Measurements from ENCODE around the gene METTL3. TPM values are rescaled to one million over a fixed set of nuclear protein-coding genes. Genes with fewer than 3 reads are reported as not detected.

The METTL3 gene
- total and polyA plus RNA-seq, 2 of the 8 experiments (the other 6 are each of a cell fraction or from before 2014, with no cell fraction given), result 103 to 144 TPM

- H3K4me2 ChIP-seq (ENCODE audit: insufficient read depth in 1 of 2, low read depth in 2 of 2, low read length in 2 of 2), result peak overlapping the region; percentile 73 to 81
- H3K9ac ChIP-seq (replicated peaks in 1 of 4; ENCODE audit: extremely low read depth in 1 of 4, low read depth in 3 of 4, low read length in 3 of 4), result peak overlapping the region in 3 of 4 experiments; percentile 46 to 82 (median 62); a peak in 4 of 7 replicates
- H2BK20ac ChIP-seq (ENCODE audit: low read length), result peak overlapping the region; percentile 73; the same call in 1 of the 2 replicates
- CTCF ChIA-PET (ENCODE audit: partially characterized antibody), result interaction anchor here (1.5 to 7.6 kb wide), 8 partner anchors 10 to 47 kb away, joined by 4 to 59 read pairs (median 6); partner anchors contain the start of genes RAB2B and TOX4
- 83% methylated on average over 14 of the region's 18 CpGs; no CpG with 5 or more reads in 1 of the 2 experiments for WGBS, 2 experiments (ENCODE audit: extremely low coverage in 1 of 2, insufficient coverage in 1 of 2, insufficient read length in 1 of 2, insufficient replicate concordance in 2 of 2, low coverage in 1 of 2, low lambda C conversion rate in 2 of 2, missing lambda C conversion rate in 1 of 2)
- no peak overlapping the region for H3K23ac ChIP-seq (ENCODE audit: insufficient read length)
- H3K27ac ChIP-seq (ENCODE audit: low read depth, low read length), result peak overlapping the region; percentile 78
- H4K8ac ChIP-seq (ENCODE audit: extremely low read depth, insufficient read depth, low read length), result peak overlapping the region; percentile 79
- no peak overlapping the region for H2BK120ac ChIP-seq (replicated peaks; ENCODE audit: low read depth, low read length)
- H2BK12ac ChIP-seq (ENCODE audit: low read depth, low read length), result peak overlapping the region; percentile 92
- peak overlapping the region; percentile 91; the same call in 1 of the 2 replicates for H2BK5ac ChIP-seq (ENCODE audit: low read depth, low read length)
- peak overlapping the region; percentile 99 for H3K18ac ChIP-seq (ENCODE audit: extremely low read depth, low read length)
- no peak overlapping the region for H4K5ac ChIP-seq (ENCODE audit: insufficient read length, low read depth, low read length)
- H3K4ac ChIP-seq (replicated peaks; ENCODE audit: insufficient read length, low read depth, low read length), result no peak overlapping the region
- peaks cover 14% of the 10 kb centered on the region for H3K23me2 ChIP-seq (ENCODE audit: low read depth, low read length)
- H3K4me3 ChIP-seq (ENCODE audit: extremely low read depth in 1 of 4, insufficient read depth in 2 of 4, low read depth in 3 of 4, low read length in 4 of 4), result peak overlapping the region; percentile 50 to 82 (median 68)
- H3K4me1 ChIP-seq (replicated peaks in 1 of 4; ENCODE audit: control insufficient read depth in 3 of 4, insufficient read depth in 4 of 4, low read length in 3 of 4), result peaks cover 8 to 63% (median 40%) of the 10 kb centered on the region in 4 experiments
- peaks cover 12 to 68% of the 10 kb centered on the region in 2 experiments for H3K79me2 ChIP-seq (ENCODE audit: control insufficient read depth in 1 of 2, insufficient read depth in 2 of 2, low read length in 2 of 2)
- H3K79me1 ChIP-seq (ENCODE audit: low read depth, low read length), result peaks cover 23% of the 10 kb centered on the region
- H4K91ac ChIP-seq (replicated peaks; ENCODE audit: insufficient read length, low read length), result no peak overlapping the region
- DNase-seq (ENCODE audit: low read depth in 1 of 2, low spot score in 2 of 2) (no peak), FAIRE-seq (no peak)
- peaks cover 3 to 30% of the 10 kb centered on the region in 2 experiments for H4K20me1 ChIP-seq (replicated peaks in 1 of 2; ENCODE audit: control insufficient read depth in 1 of 2, insufficient read depth in 2 of 2, low read length in 2 of 2)
- H3K9me3 ChIP-seq (ENCODE audit: insufficient read depth in 2 of 2, low read depth in 1 of 2, low read length in 1 of 2), result no peaks in the 10 kb centered on the region
- POLR2A ChIA-PET (ENCODE audit: partially characterized antibody), result interaction anchor here (0.6 to 32.5 kb wide), 15 partner anchors 6 to 216 kb away, joined by 3 to 769 read pairs (median 7); partner anchors contain the start of genes METTL3 and SALL2
- H2AFZ ChIP-seq (ENCODE audit: low read length), result no peak overlapping the region
- H3K14ac ChIP-seq (ENCODE audit: insufficient read length), result peak overlapping the region; percentile 34
- peak overlapping the region; percentile 12 for H3K56ac ChIP-seq (replicated peaks; ENCODE audit: insufficient read length, low read depth, low read length)
- H3K27me3 ChIP-seq (replicated peaks in 1 of 4; ENCODE audit: control insufficient read depth in 3 of 4, extremely low read depth in 1 of 4, insufficient read depth in 3 of 4, low read length in 3 of 4), result no peaks in the 10 kb centered on the region
- peak overlapping the region; percentile 66 for H2BK15ac ChIP-seq (ENCODE audit: low read length)
- H3K36me3 ChIP-seq (ENCODE audit: control insufficient read depth in 2 of 4, insufficient read depth in 4 of 4, low read length in 3 of 4), result peaks cover 24 to 72% (median 38%) of the 10 kb centered on the region in 4 experiments
- peak overlapping the region; percentile 82 for H2AK5ac ChIP-seq (ENCODE audit: low read depth, low read length)
- TF ChIP-seq RAD21 (IDR thresholded peaks at IDR 0.05 in 1 of 2, conservative IDR thresholded peaks at IDR 0.05 in 1 of 2; ENCODE audit: low read depth in 2 of 2, low read length in 2 of 2), result no peak
- TF ChIP-seq SAP30 (IDR thresholded peaks at IDR 0.05; ENCODE audit: insufficient read depth, insufficient replicate concordance, low read length), result no peak
- no peak for TF ChIP-seq RXRA (IDR thresholded peaks at IDR 0.05; ENCODE audit: insufficient read depth, low read depth, low read length)
- no peak for TF ChIP-seq SIX5 (IDR thresholded peaks at IDR 0.05; ENCODE audit: low read depth, low read length)
- no peak for TF ChIP-seq TAF7 (optimal IDR thresholded peaks at IDR 0.05; ENCODE audit: borderline replicate concordance, low read depth, low read length)
- no peak for TF ChIP-seq BACH1 (IDR thresholded peaks at IDR 0.05; ENCODE audit: low read length)
- no peak for TF ChIP-seq SP2 (IDR thresholded peaks at IDR 0.05; ENCODE audit: low read length)
- TF ChIP-seq CTBP2 (IDR thresholded peaks at IDR 0.05; ENCODE audit: borderline replicate concordance, insufficient read depth, insufficient read length, low read length), result no peak
- TF ChIP-seq CBX8 (IDR thresholded peaks at IDR 0.05; ENCODE audit: borderline replicate concordance, low read depth, low read length), result no peak
- no peak for TF ChIP-seq MAFK (IDR thresholded peaks at IDR 0.05; ENCODE audit: low read depth, low read length)
These were observed 13.7 kb upstream of the METTL3 start for GRCh38 chr14:21524575-21525490.
